Kidney capillary endothelial cell (primary cell): Measurements from ENCODE around the gene DUSP3.

Experiments
- DNase-seq: peaks from one replicate; pipeline ENCODE4 v3.0.0-alpha.2; 2018; ENCODE audit warnings: low spot score

The DUSP3 gene

DNA sequence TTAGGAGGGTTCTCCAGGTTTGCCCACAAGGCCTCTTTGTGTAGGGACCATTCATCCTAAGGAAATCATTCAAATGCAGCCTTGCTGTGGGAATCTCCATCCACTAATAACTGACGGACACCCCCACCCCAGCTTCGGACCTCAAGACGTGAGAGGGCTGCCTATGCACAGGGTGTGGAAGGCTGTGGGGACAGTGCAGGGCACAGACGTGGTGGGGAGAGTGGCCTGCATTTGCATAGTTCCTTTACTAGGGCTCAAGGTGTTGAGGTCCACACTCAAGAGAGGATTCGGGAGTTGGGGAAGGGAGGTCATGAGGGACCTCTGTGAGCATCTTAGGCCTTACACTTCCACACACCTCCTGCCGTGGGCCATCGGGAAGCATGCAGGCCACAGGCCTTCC lies 9.8 kb downstream of the DUSP3 start:
- no peak for DNase-seq

DNA sequence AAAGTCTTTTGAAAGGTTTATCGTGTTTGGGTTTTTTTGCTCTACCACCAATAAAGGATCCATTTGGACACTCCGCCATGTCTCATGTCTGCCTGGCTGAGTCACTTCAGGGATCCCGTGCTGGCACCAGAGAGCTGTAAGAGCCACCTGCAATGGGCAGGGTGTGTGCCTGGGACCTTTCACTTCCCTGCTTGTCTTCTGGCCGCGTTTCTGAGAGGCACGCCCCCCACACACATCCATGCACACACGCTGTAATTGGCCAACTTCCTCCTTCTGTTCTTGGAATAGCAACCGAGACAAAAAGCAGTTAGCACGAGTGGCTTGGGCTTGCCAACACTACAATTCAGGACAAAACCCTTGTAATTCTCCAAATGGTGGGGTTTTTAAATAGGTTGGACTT lies 10.4 kb downstream of the DUSP3 start:
- no peak for DNase-seq

DNA sequence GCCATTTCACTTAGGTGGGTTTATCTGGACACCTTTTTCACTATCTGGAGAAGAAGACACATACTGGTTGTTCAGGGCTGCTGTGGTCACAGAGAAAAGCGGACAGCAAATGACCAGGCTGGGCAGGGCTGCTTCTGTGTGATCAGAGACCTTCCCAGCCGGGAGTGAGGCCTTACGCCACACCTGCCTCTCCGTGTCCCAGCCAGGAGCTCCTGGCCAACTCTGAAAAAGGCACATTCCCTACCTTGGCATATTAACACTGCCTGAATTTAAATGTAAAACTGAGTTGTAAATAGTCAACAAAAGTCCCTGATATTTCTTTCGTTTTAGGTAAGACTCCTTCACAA lies 11.1 kb downstream of the DUSP3 start:
- DNase-seq = no peak

DNA sequence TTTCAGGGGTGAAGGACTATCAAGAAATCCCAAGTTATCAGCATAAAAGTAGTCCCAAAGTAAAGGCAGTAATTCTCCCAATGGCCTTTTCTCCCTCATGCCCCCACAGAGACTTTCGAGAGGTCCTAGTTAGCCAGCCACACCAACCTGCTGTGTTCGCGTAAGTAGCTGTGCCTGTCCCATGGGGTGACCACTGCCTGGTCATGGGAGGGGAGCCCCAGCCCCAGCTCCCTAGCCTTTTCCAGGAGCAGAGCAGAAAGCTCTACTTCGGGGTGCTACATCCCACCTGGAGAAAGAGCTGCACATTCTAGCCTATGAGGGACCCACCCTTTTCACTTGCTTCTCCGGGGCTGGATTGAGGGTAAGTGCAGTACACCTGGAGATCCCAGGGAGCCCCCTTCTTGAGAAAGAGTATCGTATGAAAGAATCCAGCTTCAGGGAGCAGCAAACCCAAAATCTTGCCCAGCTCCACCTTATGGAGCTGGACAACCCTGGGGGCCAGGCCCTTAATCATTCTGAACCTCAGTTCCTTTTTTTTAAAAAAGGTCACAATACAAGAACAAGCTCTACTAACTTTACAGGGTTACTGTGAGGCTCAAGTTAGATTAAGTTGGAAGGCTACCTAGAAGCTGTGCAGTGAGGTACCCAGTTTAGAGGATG lies 11.6 kb downstream of the DUSP3 start:
- no peak for DNase-seq

DNA sequence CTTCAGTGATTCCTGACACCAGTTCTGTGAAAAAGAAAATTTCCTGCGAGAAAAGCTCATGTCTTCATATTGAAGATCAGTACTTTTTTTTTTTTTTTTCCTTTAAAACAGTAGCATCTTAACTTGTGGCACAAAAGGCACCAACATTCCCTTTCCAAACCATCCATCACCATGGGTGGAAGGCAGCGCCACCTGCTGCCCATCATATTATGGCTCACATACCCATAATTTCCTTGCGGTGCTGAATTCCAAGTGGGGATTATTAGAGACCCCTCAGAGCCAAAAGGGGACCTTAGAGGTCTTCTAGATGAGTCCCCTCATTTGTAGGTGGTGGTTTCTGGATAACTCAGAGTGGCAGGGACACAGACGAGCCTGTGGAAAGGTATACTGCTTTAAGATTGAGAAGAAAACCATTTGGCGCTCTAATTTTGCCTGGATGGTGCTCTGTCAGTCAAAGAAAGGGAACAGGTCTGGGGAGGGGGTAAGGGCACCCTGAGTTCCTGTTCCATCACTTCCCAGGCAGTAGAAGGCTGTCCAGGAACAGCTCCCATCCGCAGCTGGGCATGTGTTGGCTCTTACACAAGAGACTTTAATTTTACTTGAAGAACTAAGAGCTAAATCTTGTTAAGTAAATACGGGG lies 12.2 kb downstream of the DUSP3 start:
- DNase-seq = no peak

DNA sequence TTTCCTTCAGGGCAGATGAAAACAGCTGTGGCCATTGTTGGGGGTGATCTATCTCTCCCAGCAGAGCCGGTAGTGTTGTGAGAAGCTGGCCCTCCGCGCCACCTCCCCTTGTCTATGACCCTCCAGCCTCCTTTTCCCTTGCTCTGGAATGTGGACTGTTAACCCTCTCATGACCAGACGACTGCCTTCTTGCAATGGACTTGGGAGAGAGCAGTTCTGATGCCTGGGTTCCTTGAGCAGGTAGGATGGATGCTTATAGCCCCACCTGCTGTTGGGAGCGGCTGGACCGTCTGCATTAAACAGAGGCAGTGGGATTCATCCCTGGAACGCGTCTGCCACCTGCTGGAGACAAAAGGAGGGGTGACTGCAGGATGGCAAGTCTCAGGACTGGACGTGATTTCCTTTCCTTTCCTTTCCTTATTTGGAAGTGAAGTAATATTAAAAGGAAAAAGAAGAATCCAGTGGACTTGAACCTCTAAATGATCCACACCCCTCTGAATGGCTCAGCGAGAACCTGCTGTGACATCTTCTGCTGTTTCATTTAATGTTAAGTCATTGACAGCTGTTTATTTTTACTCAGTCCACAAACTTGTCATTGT lies 18.4 kb downstream of the DUSP3 start:
- peak; percentile 88 for DNase-seq

DNA sequence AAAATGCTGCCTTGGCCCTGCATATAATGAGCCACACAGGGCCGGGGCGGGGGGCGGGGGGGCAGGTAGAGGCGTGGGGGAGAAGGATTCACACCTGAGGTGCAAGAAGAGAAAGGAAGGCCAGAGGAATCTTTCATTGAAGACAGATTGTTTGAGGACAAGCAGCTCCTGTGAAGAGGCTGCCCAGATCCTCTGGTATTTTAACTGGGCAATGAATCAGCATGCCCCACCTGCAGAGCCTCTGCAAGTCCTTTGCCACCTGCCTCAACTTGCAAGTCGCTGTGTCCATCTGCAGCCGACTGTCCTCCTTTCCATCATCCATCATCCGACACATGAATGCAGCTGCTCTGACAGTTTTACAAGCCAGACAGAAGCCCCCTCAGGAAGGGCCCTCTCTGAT lies 18.9 kb downstream of the DUSP3 start:
- DNase-seq = no peak

DNA sequence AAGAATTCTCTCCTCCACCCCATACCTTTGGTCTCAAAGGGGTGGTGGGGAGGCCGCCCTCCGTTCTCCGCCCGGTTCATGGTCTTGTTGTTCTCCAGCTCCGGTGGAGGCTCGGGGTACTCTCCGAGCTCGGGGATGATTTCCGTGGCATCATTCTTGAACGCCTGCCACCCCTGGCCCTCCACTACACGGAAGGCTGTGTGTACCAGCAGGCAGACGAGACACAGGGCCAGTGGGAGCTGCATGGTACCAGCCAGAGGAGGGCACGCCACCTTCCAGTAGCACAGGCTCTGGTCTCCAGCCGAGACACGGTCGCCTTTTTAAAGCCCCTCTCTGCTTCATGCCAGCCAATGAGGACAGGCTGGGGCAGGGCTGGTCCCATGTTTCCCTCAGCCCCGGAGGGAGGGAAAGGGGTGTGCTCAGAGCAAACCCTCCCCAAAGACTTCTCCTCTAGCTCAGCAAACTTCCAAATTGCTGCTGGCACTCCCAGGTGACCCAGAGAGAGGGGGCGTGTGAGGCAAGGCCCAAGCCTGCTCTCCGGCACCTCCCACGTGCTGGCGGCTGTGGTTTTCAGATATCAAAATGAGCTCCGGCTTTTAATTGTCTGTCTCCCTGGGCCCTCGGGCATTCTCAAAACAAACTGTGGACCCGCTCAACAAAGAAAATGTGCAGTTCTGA lies 20.1 kb downstream of the DUSP3 start, which contains the start of gene SOST:
TSS of gene SOST (minus strand) at position 295 of the 678 bp plus-strand sequence. CDS start at position 245, 50 bp downstream.
- DNase-seq = no peak

DNA sequence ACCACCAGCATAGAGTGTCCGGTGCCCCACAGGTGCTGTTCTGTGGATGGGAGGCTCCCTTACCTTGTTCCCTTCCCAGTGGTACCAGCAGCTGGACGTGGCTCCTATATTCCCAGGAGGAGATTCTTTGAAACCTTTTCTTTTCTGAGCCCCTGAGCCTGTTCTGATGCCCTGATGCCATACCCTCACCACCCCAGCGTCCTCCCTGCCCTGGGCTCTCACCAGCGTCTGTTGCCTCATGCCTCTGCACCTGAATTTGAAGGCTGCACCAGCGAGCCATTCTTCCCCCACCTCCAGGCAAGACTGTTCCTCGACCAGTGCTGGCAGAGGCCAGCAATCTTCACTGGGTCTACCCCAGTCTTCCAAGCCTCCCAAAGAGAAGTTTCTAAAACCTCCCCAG lies 20.7 kb downstream of the DUSP3 start:
- DNase-seq = no peak

DNA sequence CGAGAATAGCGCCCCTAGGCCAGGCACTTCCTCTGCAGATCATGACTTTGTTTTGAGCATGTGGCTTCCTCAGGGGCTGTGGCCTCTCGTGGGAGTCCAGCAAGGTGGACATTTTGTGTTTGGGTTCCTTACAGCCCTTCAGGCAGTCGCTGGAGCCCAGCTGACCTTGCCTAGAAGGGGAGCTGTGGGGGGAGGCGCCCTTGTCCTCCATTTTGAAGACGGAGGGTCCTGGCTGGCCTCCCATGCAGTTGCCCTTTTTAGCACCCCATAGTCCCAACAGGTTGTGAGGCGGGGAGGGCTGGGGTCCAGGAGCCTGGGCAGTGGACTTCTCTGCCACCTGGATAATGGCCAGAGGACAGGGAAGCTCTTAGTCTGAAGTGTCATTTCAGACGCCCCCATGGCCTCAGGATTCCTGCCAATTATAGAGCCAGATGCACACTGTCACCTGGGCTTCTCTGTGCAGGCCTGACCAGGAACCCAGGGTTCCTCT lies 21.6 kb downstream of the DUSP3 start:
- DNase-seq = no peak

DNA sequence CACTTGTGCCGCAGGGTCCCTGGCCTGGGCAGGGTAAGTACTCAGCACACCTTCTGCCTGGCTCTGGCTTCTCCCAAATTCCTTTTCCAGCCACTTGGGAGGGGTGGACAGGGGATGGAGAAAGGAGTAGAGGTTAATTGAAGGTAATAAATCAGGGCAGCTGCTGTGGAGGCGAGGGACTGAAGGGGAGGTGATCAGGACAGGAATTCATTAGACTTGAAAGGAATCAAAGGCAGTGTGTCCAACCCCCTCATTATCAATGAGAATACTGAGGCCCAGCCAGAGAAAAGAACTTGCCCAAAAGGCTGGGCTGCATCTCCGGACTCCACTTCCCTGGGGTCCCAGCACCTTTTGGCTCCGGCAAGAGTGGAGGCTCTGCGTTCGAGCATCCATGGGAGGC lies 22.6 kb downstream of the DUSP3 start:
- DNase-seq = no peak

DNA sequence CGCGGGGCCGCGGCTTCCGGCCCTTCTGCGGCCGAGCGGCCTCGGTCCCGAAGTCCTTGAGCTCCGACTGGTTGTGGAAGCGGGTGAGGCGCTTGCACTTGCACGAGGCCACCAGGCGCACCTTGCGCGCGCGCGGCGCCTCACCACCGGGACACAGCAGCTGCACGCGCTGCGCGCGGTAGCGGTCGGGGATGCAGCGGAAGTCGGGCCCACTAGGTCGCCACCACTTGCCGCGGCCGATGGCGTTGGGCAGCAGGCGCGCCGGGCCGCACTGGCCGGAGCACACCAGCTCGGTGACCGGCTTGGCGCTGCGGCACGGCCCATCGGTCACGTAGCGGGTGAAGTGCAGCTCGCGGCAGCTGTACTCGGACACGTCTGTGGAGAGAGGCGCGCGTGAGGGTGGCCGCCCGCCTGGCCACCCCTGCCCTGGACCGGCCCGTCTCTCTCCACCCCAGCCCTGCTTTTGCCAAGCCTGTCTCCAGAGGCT lies 23.3 kb downstream of the DUSP3 start:
- DNase-seq = peak; percentile 47

DNA sequence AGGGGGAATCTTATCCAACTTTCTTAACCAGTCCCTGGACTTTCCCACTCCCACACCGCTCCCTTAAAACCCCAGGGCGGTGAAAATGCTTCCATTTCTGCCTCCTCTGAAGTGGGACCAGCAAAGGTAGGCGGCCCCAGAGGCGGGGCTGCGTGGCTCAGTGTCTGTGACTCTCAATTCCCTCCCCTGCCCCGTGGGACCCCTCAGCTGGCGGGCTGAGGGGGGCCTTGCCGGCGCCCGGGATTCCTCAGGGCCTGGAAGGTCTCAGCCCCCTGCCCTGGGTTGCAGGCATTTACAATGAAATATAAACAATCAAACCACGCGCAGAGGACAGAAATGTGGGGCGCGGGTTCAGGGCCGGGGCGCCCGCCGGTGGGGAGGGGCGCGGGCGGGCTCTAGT lies 23.8 kb downstream of the DUSP3 start:
- no peak for DNase-seq

DNA sequence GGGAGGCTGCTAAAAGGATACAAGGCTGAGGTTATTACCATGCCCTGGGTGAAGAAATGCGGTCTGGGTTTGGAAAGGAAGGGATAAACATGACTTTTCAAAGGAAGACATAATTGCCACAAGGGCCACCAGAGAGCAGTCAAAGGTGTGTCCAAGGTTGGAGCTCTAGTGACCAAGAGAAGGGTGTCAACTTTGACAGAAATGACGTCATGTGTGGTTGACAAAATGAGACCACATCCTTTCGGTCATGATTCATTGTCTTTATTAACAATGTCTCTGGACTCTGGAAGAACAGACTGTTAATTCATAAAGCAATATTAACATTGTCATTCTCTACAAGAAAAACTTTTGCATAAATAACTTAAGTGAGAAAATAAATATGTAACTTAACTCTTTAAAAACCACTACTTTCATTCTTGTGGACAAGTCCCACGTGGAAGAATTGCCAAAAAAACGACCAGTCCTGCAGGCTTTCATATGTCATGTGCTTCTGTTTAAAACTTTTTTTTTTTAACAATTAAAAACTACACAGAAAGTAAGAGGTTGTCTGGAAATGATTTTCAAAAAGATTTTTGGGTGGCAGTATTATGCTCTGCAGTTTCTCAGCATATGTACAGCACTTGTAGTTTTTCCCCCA lies 25.2 kb downstream of the DUSP3 start:
- peak; percentile 57 for DNase-seq

DNA sequence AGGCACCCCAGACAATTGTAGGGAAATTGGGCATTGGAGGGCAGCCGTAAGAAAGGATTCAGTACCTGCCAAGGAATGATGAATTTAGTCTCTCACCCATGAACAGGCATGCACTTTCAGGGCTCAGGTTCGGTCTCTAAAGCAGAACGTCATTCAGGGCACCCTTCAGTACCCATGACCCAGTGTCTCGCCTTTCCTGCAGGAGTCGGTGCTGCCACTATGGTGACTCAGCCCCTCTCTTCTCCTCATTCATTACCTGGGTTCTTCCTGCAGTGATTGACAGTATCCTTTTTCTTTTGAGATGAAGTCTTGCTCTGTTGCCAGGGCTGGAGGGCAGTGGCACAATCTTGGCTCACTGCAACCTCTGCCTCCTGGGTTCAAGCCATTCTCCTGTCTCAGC lies 28.6 kb downstream of the DUSP3 start:
- DNase-seq = no peak

DNA sequence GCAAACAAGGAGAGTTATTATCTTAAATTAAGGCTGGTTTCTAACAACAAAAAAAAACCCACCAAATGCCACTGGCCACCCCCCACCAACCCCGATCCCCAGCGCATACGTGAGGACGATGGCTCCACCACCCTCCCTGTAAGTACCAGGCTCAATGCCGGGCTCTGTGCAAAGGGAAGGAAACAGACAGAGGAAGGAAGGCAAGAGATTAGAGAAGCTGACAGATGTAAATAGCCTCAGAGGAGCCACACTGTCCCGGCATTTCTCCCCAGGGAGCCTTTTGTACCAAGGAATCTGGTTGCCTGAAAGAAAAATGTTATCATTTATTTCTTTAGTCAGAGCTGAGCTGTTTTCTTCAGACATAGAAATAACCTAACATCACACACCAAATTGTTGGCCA lies 33.2 kb downstream of the DUSP3 start:
- peak; percentile 41 for DNase-seq

DNA sequence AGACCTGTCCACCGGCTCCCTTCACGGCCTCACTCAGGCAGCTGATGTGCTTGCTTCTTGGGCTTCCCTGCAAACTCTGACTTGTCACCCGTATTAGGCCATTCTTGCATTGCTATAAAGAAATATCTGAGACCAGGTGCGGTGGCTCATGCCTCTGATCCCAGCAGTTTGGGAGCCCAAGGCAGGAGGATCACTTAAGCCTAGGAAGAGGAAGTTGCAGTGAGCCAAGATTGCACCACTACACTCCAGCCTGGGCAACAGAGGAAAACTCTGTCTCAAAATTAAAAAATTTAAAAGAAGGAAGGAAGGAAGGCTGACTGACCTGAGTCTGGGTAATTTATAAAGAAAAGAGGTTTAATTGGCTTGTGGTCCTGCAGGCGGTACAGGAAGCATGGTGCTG lies 37.1 kb downstream of the DUSP3 start:
- no peak for DNase-seq

DNA sequence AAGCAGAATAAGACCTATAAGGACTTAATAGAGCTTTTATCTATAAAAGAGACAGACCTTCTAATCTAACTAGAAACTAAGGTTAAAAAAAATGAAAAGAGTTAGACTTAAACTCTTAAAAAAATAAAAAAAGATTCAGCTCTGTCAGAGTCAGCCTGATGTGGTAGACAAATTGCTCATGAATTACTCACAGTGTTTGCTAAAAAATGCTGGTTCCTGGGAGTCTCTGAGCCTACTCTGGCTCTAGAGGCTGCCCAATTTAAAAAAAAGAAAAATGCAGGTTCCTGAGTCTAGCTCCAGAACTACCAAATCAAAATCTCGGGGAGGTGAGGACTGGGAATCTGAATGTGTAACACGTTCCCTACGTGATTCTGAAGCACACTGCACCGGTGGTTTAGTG lies 38.2 kb downstream of the DUSP3 start:
- DNase-seq = no peak

DNA sequence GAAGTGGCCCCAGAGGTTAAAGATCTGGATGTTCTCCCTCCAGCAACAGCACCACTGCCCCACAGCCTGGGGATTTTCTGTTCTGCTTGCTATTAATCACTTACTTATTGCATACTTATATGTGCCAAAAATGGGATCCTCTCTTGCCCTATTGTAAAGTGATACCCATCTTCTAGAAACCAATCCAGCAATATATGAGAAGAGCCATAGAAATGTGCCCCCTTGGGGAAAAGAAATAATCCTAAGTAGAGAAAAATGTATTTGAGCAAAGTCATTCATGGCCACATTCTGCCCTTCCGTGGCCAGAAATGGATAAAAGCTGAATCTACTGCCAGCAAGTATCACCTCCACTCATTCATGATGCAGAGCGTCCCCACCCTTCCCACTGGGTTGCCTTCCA lies 41.1 kb downstream of the DUSP3 start:
- DNase-seq = no peak

DNA sequence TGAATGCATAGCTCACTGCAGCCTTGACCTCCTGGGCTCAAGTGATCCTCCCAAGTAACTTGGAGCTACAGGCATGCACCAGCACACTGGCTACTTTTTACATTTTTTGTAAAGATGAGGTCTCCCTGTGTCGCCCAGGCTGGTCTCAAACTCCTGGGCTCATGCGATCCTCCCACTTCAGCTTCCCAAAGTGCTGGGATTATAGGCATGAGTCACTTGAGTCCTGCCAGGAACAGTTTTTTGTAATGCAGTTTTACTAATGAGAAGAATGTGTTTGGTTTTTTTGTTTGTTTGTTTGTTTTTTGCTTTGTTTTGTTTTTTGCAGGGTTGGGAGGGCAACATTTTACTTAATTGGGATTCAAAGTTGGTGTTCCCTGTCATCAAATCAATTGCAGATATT lies 42.4 kb downstream of the DUSP3 start:
- no peak for DNase-seq

DNA sequence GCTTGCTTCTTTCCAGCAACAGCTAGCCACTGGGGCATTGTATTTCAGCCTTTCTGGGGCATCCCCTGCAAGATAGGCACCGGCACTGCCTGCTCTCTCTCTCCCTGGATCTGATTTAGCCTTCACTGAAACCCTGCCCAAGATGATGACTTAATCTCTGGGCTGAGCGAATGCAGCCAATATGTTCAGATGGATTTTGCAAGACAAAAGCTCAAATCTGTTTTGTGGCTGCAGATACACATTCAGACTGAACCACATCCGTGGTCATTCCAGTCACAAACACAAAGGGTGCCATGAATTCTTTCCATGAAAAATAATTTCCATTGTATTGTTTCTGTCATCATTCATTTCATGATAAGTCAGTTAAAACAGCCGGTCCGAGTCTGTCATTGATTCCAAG lies 44.4 kb downstream of the DUSP3 start:
- DNase-seq = no peak

DNA sequence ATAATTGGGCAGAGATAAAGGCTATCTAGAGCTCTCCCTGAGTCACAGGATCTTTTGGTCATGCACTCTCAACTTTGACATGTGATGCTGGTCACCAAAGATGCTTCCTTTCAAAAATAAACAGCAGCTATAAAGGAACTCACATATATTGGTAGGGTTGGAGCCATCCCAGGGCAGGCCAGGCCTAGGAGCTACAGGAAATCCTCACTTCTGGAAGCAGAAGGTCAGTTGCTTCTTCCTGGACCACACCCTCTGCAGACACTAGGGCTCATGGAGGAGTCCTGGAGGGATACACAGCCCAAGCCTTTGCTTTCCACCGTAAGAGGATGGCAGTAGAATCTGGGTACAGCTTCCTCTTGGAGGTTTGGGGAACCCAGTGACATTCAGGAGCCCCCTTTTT lies 44.8 kb downstream of the DUSP3 start:
- DNase-seq = no peak
